HEK293 (cell line): ENCODE data around the gene ENO4.

Experiments
- CTCF ChIA-PET: fragments of 350-600 bp; formaldehyde crosslinking; extraction: SDS; loops from one replicate; lab custom pipeline; 2021; ENCODE audit warnings: antibody characterized with exemption; lab: Yijun Ruan, JAX
- POLR2A ChIA-PET: fragments of 300-600 bp; formaldehyde crosslinking; extraction: SDS; loops from one replicate; lab custom pipeline; 2020; ENCODE audit warnings: antibody characterized with exemption, inconsistent platforms; lab: Yijun Ruan, JAX
- H3K27ac ChIP-seq: fragments of 200-500 bp; sonication (Bioruptor generic); 2 replicates; pipeline ENCODE4 v1.5.1; 2014; ENCODE audit warnings: low read depth, low read length, control low read depth, inconsistent platforms; ENCODE audit errors: extremely low read depth
- H3K36me3 ChIP-seq, 2 experiments: fragments of 200-500 bp in 1 of 2; sonication (Bioruptor generic) in 1 of 2; 1 replicate in 1 of 2; 2 replicates in 1 of 2; pipeline ENCODE4 v1.5.1; 2014 to 2017; ENCODE audit warnings: inconsistent platforms in 2 of 2, low read length in 2 of 2; ENCODE audit not compliant: control insufficient read depth in 2 of 2, insufficient read depth in 1 of 2
- H3K4me1 ChIP-seq: fragments of 200-500 bp; sonication (Bioruptor generic); 2 replicates; pipeline ENCODE4 v1.5.1; 2014; ENCODE audit warnings: mild to moderate bottlenecking, low read length, inconsistent platforms; ENCODE audit not compliant: control insufficient read depth, insufficient read depth
- H3K4me3 ChIP-seq: 2 replicates; pipeline ENCODE4 v1.5.1; 2011; ENCODE audit warnings: low read depth, mild to moderate bottlenecking, control low read depth, low read length, moderate library complexity
- H3K9me3 ChIP-seq: fragments of 200-500 bp; sonication (Bioruptor generic); 2 replicates; pipeline ENCODE4 v1.5.1; 2014; ENCODE audit warnings: low read depth, low read length, inconsistent platforms; ENCODE audit not compliant: control insufficient read depth, insufficient read depth
- ATF2 ChIP-seq: fragments of 450-650 bp; formaldehyde crosslinking; IDR thresholded peaks from 2 replicates; pipeline ENCODE4 v1.5.1; 2016; ENCODE audit warnings: missing biosample characterization, missing genetic modification characterization, low read depth
- HOXD13 ChIP-seq: sonication (generic); formaldehyde crosslinking; IDR thresholded peaks from 2 replicates; pipeline ENCODE4 v1.8.0; 2022; ENCODE audit warnings: missing genetic modification reagents, borderline replicate concordance
- MZF1 ChIP-seq: fragments of 450-650 bp; formaldehyde crosslinking; IDR thresholded peaks from 2 replicates; pipeline ENCODE4 v1.5.1; 2017; ENCODE audit warnings: missing biosample characterization, missing genetic modification characterization, borderline replicate concordance
- WT1 ChIP-seq: fragments of 450-650 bp; formaldehyde crosslinking; IDR thresholded peaks from 2 replicates; pipeline ENCODE4 v1.5.1; 2016; ENCODE audit warnings: missing biosample characterization, missing genetic modification characterization
- YY1 ChIP-seq: fragments of 450-650 bp; formaldehyde crosslinking; IDR thresholded peaks from 2 replicates; pipeline ENCODE4 v1.5.1; 2018; ENCODE audit warnings: missing biosample characterization, missing genetic modification characterization
- ZBTB20 ChIP-seq: fragments of 450-650 bp; formaldehyde crosslinking; IDR thresholded peaks from 2 replicates; pipeline ENCODE4 v1.5.1; 2016; ENCODE audit warnings: missing biosample characterization, missing genetic modification characterization
- ZNF133 ChIP-seq: fragments of 450-650 bp; formaldehyde crosslinking; IDR thresholded peaks from 2 replicates; pipeline ENCODE4 v1.5.1; 2016; ENCODE audit warnings: missing biosample characterization, missing genetic modification characterization
- ZNF146 ChIP-seq: fragments of 450-650 bp; formaldehyde crosslinking; IDR thresholded peaks from 2 replicates; pipeline ENCODE4 v1.5.1; 2016; ENCODE audit warnings: missing biosample characterization, missing genetic modification characterization
- ZNF248 ChIP-seq: fragments of 450-650 bp; formaldehyde crosslinking; IDR thresholded peaks from 2 replicates; pipeline ENCODE4 v1.5.1; 2017; ENCODE audit warnings: missing biosample characterization, missing genetic modification characterization
- ZNF266 ChIP-seq: fragments of 450-650 bp; formaldehyde crosslinking; IDR thresholded peaks from 2 replicates; pipeline ENCODE4 v1.5.1; 2016; ENCODE audit warnings: missing biosample characterization, missing genetic modification characterization, low read depth
- ZNF302 ChIP-seq: fragments of 450-650 bp; formaldehyde crosslinking; IDR thresholded peaks from 2 replicates; pipeline ENCODE4 v1.5.1; 2016; ENCODE audit warnings: missing biosample characterization, missing genetic modification characterization, low read depth
- ZNF335 ChIP-seq: fragments of 450-650 bp; formaldehyde crosslinking; conservative IDR thresholded peaks from 2 replicates; pipeline ENCODE4 v1.5.1; 2016; ENCODE audit warnings: missing biosample characterization, missing genetic modification characterization
- ZNF366 ChIP-seq: fragments of 450-650 bp; formaldehyde crosslinking; conservative IDR thresholded peaks from 2 replicates; pipeline ENCODE4 v1.5.1; 2016; ENCODE audit warnings: missing biosample characterization, missing genetic modification characterization
- ZNF658 ChIP-seq: fragments of 450-650 bp; formaldehyde crosslinking; IDR thresholded peaks from 2 replicates; pipeline ENCODE4; 2016; ENCODE audit warnings: missing biosample characterization, missing genetic modification characterization
- ZNF837 ChIP-seq: fragments of 450-650 bp; formaldehyde crosslinking; IDR thresholded peaks from 2 replicates; pipeline ENCODE4 v1.5.1; 2016; ENCODE audit warnings: missing biosample characterization, missing genetic modification characterization
- TF ChIP-seq, protein P1 (sequence below): fragments of 450-650 bp; formaldehyde crosslinking; IDR thresholded peaks from 2 replicates; pipeline ENCODE4 v1.5.1; 2017; ENCODE audit warnings: missing biosample characterization, missing genetic modification characterization
- TF ChIP-seq, protein P2 (sequence below): fragments of 450-650 bp; formaldehyde crosslinking; IDR thresholded peaks from 2 replicates; pipeline ENCODE4 v1.5.1; 2017; ENCODE audit warnings: missing biosample characterization, missing genetic modification characterization

ENO4 gene

GRCh38 chr10:116848944-116849247 is 403 bp upstream of the ENO4 start (continued):
- TF ChIP-seq ZNF133 (tag by site-specific recombination) = no peak
- no peak for TF ChIP-seq WT1
- TF ChIP-seq, all 188 proteins: peak for 4

DNA sequence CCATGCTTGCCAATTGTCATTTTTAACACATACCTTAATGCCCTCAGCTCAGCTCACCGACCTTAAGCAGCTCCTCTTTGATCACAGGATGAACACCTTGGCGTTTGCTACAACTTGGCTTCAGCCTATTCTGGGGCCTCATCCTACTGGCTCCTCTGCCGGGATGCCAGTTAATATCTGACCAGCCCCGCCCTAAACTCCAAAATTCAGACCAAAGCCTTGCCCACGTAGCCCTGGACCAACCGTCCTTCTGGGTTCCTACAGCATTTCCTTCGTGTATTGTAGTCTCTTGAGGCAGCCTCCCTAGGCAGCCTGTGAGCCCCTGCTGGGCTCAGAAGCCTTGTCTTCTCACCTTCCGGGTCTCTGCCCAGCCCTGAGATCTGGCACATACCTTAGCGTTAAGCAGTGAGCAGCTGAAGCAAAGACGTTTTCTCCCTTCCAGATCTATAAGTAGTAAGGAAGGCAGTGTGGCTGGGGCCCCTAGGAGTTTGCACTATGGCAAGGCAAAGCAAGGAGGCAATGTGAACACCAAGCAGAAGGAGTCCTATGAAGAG is 836 bp downstream of the ENO4 start:
- Histone ChIP-seq H3K27ac (peak overlapping the region; percentile 60; the same call in 1 of the 2 replicates), H3K9me3 (no peaks in the 10 kb centered on the region), H3K4me3 (no peak overlapping the region), H3K4me1 (no peaks in the 10 kb centered on the region), H3K36me3 (no peaks in the 10 kb centered on the region)
- CTCF ChIA-PET = interaction anchor here (0.6 kb wide), 1 partner anchor 289 kb away, joined by 3 read pairs; no protein-coding TSS in a partner anchor
- POLR2A ChIA-PET = interaction anchor here (1.5 kb wide), 1 partner anchor 21 kb away, joined by 4 read pairs; no protein-coding TSS in a partner anchor
- TF ChIP-seq ZNF658 = no peak
- no peak for TF ChIP-seq ZNF366 (tag by site-specific recombination)
- TF ChIP-seq ZNF837 = no peak
- 0 out of 2 replicates have a peak, but pooled peaks have one; percentile 5 for TF ChIP-seq ZBTB20

- CTCF ChIA-PET = no interaction called here
- no peaks in the 10 kb centered on the region for H3K9me3 ChIP-seq
- H3K27ac ChIP-seq = no peak overlapping the region
- no peaks in the 10 kb centered on the region for H3K4me1 ChIP-seq
- H3K36me3 ChIP-seq = no peaks in the 10 kb centered on the region
- no peak for TF ChIP-seq ZNF335 (tag by site-specific recombination)
- no peak for TF ChIP-seq HOXD13 (CRISPR knock-in tag)
- TF ChIP-seq MZF1 (tag by site-specific recombination) = no peak
- no peak for TF ChIP-seq YY1 (tag by site-specific recombination)
- TF ChIP-seq ZNF248 (tag by site-specific recombination) = no peak
- TF ChIP-seq, protein P1, sequence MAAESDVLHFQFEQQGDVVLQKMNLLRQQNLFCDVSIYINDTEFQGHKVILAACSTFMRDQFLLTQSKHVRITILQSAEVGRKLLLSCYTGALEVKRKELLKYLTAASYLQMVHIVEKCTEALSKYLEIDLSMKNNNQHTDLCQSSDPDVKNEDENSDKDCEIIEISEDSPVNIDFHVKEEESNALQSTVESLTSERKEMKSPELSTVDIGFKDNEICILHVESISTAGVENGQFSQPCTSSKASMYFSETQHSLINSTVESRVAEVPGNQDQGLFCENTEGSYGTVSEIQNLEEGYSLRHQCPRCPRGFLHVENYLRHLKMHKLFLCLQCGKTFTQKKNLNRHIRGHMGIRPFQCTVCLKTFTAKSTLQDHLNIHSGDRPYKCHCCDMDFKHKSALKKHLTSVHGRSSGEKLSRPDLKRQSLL (tag by site-specific recombination) = no peak
- TF ChIP-seq ZNF266 (tag by site-specific recombination) = no peak
- TF ChIP-seq ZNF302 (tag by site-specific recombination) = no peak
- TF ChIP-seq ZNF146 (tag by site-specific recombination) = no peak
- TF ChIP-seq, all 188 proteins: peak for 0
- POLR2A ChIA-PET = no interaction called here
- H3K4me3 ChIP-seq = no peak overlapping the region
Observed at GRCh38 chr10:116852246-116852645, 2.9 kb downstream of the ENO4 start.

DNA sequence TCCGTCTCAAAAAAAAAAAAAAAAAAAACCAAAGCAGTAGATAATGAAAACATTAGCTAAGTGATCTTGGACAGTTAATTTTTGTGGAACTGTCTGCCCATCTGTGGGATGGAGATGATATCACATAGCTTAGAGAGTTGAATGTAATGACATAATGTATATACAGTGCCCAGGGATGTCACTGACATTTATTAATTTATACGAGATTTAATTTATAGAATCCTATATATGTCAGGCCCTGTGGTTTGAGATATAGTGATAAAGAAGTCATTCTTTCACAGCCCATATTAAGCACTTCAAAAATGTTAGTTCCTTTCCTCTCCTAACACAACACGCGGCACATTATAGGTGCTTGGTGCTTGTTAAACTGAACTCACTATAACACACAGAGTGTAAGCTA is 4.0 kb downstream of the ENO4 start:
- Histone ChIP-seq H3K4me3 (no peak overlapping the region), H3K27ac (no peak overlapping the region), H3K4me1 (no peaks in the 10 kb centered on the region), H3K36me3 (no peaks in the 10 kb centered on the region), H3K9me3 (no peaks in the 10 kb centered on the region)
- TF ChIP-seq, protein P2, sequence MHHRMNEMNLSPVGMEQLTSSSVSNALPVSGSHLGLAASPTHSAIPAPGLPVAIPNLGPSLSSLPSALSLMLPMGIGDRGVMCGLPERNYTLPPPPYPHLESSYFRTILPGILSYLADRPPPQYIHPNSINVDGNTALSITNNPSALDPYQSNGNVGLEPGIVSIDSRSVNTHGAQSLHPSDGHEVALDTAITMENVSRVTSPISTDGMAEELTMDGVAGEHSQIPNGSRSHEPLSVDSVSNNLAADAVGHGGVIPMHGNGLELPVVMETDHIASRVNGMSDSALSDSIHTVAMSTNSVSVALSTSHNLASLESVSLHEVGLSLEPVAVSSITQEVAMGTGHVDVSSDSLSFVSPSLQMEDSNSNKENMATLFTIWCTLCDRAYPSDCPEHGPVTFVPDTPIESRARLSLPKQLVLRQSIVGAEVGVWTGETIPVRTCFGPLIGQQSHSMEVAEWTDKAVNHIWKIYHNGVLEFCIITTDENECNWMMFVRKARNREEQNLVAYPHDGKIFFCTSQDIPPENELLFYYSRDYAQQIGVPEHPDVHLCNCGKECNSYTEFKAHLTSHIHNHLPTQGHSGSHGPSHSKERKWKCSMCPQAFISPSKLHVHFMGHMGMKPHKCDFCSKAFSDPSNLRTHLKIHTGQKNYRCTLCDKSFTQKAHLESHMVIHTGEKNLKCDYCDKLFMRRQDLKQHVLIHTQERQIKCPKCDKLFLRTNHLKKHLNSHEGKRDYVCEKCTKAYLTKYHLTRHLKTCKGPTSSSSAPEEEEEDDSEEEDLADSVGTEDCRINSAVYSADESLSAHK (tag by site-specific recombination) = no peak
- TF ChIP-seq ATF2 (tag by site-specific recombination) = 0 out of 2 replicates have a peak, but pooled peaks have one; percentile 23
- TF ChIP-seq, all 188 proteins: peak for 1
- CTCF ChIA-PET = no interaction called here
- POLR2A ChIA-PET = no interaction called here
